ENCODE results near the gene MTFP1. TPM values are rescaled to one million over a fixed set of nuclear protein-coding genes. Genes with fewer than 3 reads are reported as not detected.
A peak's percentile ranks its signal among the peaks of the same experiment; 100 is the strongest.

The MTFP1 gene
- total and polyA plus RNA-seq, 2 of the 4 experiments (the other 2 are of a cell fraction) = 7.3 to 7.7 TPM

DNA sequence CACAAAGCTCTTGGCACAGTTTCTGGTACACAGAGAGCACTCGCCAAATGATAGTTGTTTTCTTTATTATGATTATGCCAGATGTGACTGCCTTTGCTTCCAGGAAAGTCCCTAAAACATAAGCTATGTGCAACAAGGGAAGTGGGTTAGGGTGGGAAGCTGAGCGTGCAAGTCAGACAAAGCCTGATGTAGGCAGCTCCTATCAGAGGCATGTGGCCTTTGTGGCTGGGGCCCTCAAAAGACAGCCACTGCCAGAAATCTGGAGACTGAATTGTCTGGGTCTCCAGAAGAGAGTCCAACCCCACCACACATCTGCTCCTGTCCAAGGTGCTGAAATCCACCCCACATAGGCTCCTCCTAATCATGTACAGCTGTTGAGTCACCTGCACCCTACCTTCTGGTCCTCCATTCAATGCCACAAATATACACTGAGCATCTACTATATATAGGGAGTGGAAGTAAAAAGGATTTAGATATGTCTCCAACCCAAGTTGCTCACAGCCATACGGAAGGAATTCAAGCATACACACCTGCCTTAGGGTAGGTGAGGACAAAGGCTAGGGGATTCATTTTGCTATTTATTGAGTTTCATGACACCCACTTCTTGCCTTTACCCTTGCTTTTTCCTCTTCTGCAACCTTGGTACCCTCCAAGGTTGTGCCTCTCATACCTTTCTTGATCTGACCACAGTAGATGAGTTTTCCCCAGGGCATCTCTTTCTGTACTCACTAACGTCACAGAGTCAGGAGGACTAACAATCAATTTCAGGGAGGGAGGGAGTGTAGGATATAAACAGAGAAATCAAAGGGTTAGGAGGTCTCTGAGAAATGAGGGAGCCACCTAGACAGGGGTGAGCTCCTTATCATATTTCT lies 33.8 kb downstream of the MTFP1 start:
- Histone ChIP-seq H3K18ac (ENCODE audit: low read depth, low read length) (no peak overlapping the region), H3K23ac (ENCODE audit: low read depth, low read length) (no peak overlapping the region), H2BK20ac (ENCODE audit: low read depth, low read length) (no peak overlapping the region), H3K4me1 (ENCODE audit: control insufficient read depth, insufficient read depth, low read length) (no peaks in the 10 kb centered on the region), H2BK15ac (ENCODE audit: low read depth, low read length) (no peak overlapping the region), H3K9me1 (ENCODE audit: insufficient read depth, low read length) (no peaks in the 10 kb centered on the region), H4K20me1 (ENCODE audit: insufficient read depth, low read length) (no peaks in the 10 kb centered on the region), H4K5ac (ENCODE audit: low read depth, low read length) (no peak overlapping the region), H3K4me3 (ENCODE audit: insufficient read depth, low read depth, low read length) (no peak overlapping the region), H3K27me3 (ENCODE audit: control insufficient read depth, insufficient read depth, low read length) (peaks cover 4% of the 10 kb centered on the region; the same call in 1 of the 2 replicates), H3K56ac (ENCODE audit: extremely low read depth, insufficient read depth, low read length) (no peak overlapping the region), H4K91ac (ENCODE audit: insufficient read depth, low read depth, low read length) (no peak overlapping the region), H3K4me2 (ENCODE audit: low read depth, low read length) (no peak overlapping the region), H3K4ac (ENCODE audit: low read depth, low read length) (no peak overlapping the region), H3K36me3 (ENCODE audit: control insufficient read depth, insufficient read depth, low read length) (no peaks in the 10 kb centered on the region), H3K14ac (replicated peaks; ENCODE audit: low read depth, low read length) (no peak overlapping the region), H2BK120ac (ENCODE audit: low read depth, low read length) (no peak overlapping the region), H2BK5ac (ENCODE audit: low read depth, low read length, poor library complexity, severe bottlenecking) (no peak overlapping the region), H3K9me3 (ENCODE audit: control insufficient read depth, insufficient read depth, low read length) (no peaks in the 10 kb centered on the region), H3K27ac (ENCODE audit: insufficient read depth, low read length) (no peak overlapping the region), H2AK5ac (ENCODE audit: low read depth, low read length) (no peak overlapping the region), H3K9ac (ENCODE audit: low read depth, low read length) (no peak overlapping the region), H2AFZ (replicated peaks; ENCODE audit: low read length, poor library complexity) (no peak overlapping the region), H3K79me1 (ENCODE audit: low read depth in 1 of 2, low read length in 2 of 2) (no peaks in the 10 kb centered on the region), H2AK9ac (replicated peaks; ENCODE audit: low read depth, low read length, poor library complexity) (no peak overlapping the region), H4K8ac (ENCODE audit: low read depth in 2 of 2, low read length in 2 of 2) (no peak overlapping the region)
- CTCF ChIA-PET = no interaction called here
- dilution Hi-C loops (cut with HindIII; ENCODE audit: low sequenced_read_pairs, unreplicated experiment) = no loop called here
- POLR2A ChIA-PET (ENCODE audit: unreplicated experiment) = no interaction called here
- in situ Hi-C loops (cut with MboI; ENCODE audit: low sequenced_read_pairs) = no loop called here
- no peak for ATAC-seq (ENCODE audit: low read depth)
- TF ChIP-seq SMC3 (IDR thresholded peaks at IDR 0.05; ENCODE audit: low read depth, low read length) (no peak), POLR2A (IDR thresholded peaks at IDR 0.05; ENCODE audit: low read depth, low read length) (no peak), RCOR1 (IDR thresholded peaks at IDR 0.05; ENCODE audit: insufficient replicate concordance, low read length) (no peak), CEBPB (IDR thresholded peaks at IDR 0.05; ENCODE audit: low read depth, low read length) (no peak), MAFK (IDR thresholded peaks at IDR 0.05; ENCODE audit: low read depth, low read length) (no peak), RFX5 (IDR thresholded peaks at IDR 0.05; ENCODE audit: low read depth, low read length) (no peak)
- DNase-seq = peak; percentile 26
- no TSS peak for BruUV-seq (replicated peaks)
- intact Hi-C loops (cut with micrococcal nuclease) = no loop called here
- no CpG with 5 or more reads among the region's 4 CpGs for WGBS, 2 experiments (ENCODE audit: extremely low coverage in 2 of 2, insufficient read length in 1 of 2)
